WTC11 (cell line): ENCODE results near the gene SAMMSON. TPM values are rescaled to one million over a fixed set of nuclear protein-coding genes. Genes with fewer than 3 reads are reported as not detected.

Experiments used
- ATAC-seq: fragments of 200-7000 bp; cut with Tn5 transposase; 2 replicates; pipeline ENCODE4 v1.10.0; 2021; ENCODE audit warnings: mild to moderate bottlenecking, moderate library complexity
- Bru-seq: library from RNA; stranded (reverse); fragments of 400-500 nt; gene quantifications from one replicate; lab custom pipeline; 2021; lab: Mats Ljungman, UMichigan
- CTCF ChIA-PET: fragments of 300-600 bp; sonication (Branson Sonifier 250); formaldehyde crosslinking; loops from one replicate; lab custom pipeline; 2021; ENCODE audit warnings: antibody characterized with exemption; lab: Charles Lee
- POLR2A ChIA-PET: fragments of 350-600 bp; sonication (Branson Sonifier 250); formaldehyde crosslinking; loops from one replicate; lab custom pipeline; 2021; ENCODE audit warnings: antibody characterized with exemption; lab: Charles Lee
- DNase-seq: peaks from one replicate; pipeline ENCODE4 v3.0.0; 2021; ENCODE audit warnings: low spot score
- H3K27ac Mint-ChIP-seq: 2 replicates; pipeline ENCODE4 v1.8.0; 2021; ENCODE audit warnings: mixed read lengths
- H3K27me3 Mint-ChIP-seq: 2 replicates; pipeline ENCODE4 v1.8.0; 2021; ENCODE audit warnings: low read depth, mild to moderate bottlenecking, moderate library complexity, mixed read lengths
- H3K36me3 Mint-ChIP-seq: 2 replicates; pipeline ENCODE4 v1.8.0; 2021; ENCODE audit warnings: mixed read lengths
- H3K4me1 Mint-ChIP-seq: 2 replicates; pipeline ENCODE4 v1.8.0; 2022; ENCODE audit warnings: mixed read lengths
- H3K4me3 Mint-ChIP-seq: 2 replicates; pipeline ENCODE4 v1.8.0; 2021; ENCODE audit warnings: mild to moderate bottlenecking, moderate library complexity, mixed read lengths
- H3K9me3 Mint-ChIP-seq: 2 replicates; pipeline ENCODE4 v1.8.0; 2021; ENCODE audit warnings: mixed read lengths
- CREB1 ChIP-seq: sonication (generic); formaldehyde crosslinking; IDR thresholded peaks from 2 replicates; pipeline ENCODE4 v1.8.0; 2023; ENCODE audit warnings: mild to moderate bottlenecking, missing genetic modification reagents
- CREM ChIP-seq: sonication (generic); formaldehyde crosslinking; IDR thresholded peaks from 2 replicates; pipeline ENCODE4 v1.8.1; 2022; ENCODE audit warnings: mild to moderate bottlenecking, missing genetic modification reagents, moderate library complexity
- GTF2I ChIP-seq: fragments of 250-450 bp; sonication (Bioruptor Pico); conservative IDR thresholded peaks from 2 replicates; pipeline ENCODE4 v1.4.0; 2021; ENCODE audit warnings: mild to moderate bottlenecking
- TCF7 ChIP-seq: sonication (generic); formaldehyde crosslinking; IDR thresholded peaks from 2 replicates; pipeline ENCODE4 v1.8.0; 2022; ENCODE audit warnings: mild to moderate bottlenecking, low read depth, missing genetic modification reagents, moderate library complexity
- TEAD1 ChIP-seq: sonication (generic); formaldehyde crosslinking; IDR thresholded peaks from 2 replicates; pipeline ENCODE4 v1.8.0; 2022; ENCODE audit warnings: mild to moderate bottlenecking, missing genetic modification reagents
- ZNF232 ChIP-seq: sonication (generic); formaldehyde crosslinking; IDR thresholded peaks from 2 replicates; pipeline ENCODE4 v1.8.0; 2022; ENCODE audit warnings: mild to moderate bottlenecking, missing genetic modification reagents
- ZNF263 ChIP-seq: sonication (generic); formaldehyde crosslinking; IDR thresholded peaks from 2 replicates; pipeline ENCODE4 v1.8.1; 2022; ENCODE audit warnings: low read depth, mild to moderate bottlenecking, moderate library complexity, missing genetic modification reagents
- long read RNA-seq, 3 experiments: library from RNA in 1 of 3; library from capped mRNA in 1 of 3; library from polyadenylated mRNA in 1 of 3; unstranded in 2 of 3; stranded (forward) in 1 of 3; transcript quantifications; one replicate each; pipeline ENCODE4 v2.0.0, GENCODE V29; 2021
- total RNA-seq: library from RNA; stranded (reverse); gene quantifications from 3 replicates; pipeline ENCODE4 v1.2.3, GENCODE V29; 2021
- TF ChIP-seq, protein P1 (sequence below): sonication (generic); formaldehyde crosslinking; IDR thresholded peaks from 2 replicates; pipeline ENCODE4 v1.8.0; 2022; ENCODE audit warnings: mild to moderate bottlenecking, missing genetic modification reagents
- TF ChIP-seq, protein P2 (sequence below): sonication (generic); formaldehyde crosslinking; IDR thresholded peaks from 2 replicates; pipeline ENCODE4 v1.8.1; 2022; ENCODE audit warnings: low read depth, mild to moderate bottlenecking, moderate library complexity, missing genetic modification reagents, borderline replicate concordance
- TF ChIP-seq, protein P3 (sequence below): sonication (generic); formaldehyde crosslinking; IDR thresholded peaks from 2 replicates; pipeline ENCODE4 v1.8.1; 2023; ENCODE audit warnings: mild to moderate bottlenecking, missing genetic modification reagents, borderline replicate concordance
- TF ChIP-seq, protein P4 (sequence below): sonication (generic); formaldehyde crosslinking; conservative IDR thresholded peaks from 2 replicates; pipeline ENCODE4 v1.8.1; 2023; ENCODE audit warnings: mild to moderate bottlenecking, low read depth, missing genetic modification reagents, moderate library complexity
- TF ChIP-seq, protein P5 (sequence below): sonication (generic); formaldehyde crosslinking; IDR thresholded peaks from 2 replicates; pipeline ENCODE4 v1.8.0; 2023; ENCODE audit warnings: missing genetic modification reagents
- TF ChIP-seq, protein P6 (sequence below): fragments of 250-450 bp; sonication (Bioruptor Pico); IDR thresholded peaks from 2 replicates; pipeline ENCODE4 v1.9.0; 2021; ENCODE audit warnings: moderate library complexity, mild to moderate bottlenecking, inconsistent platforms, borderline replicate concordance
- TF ChIP-seq, protein P7 (sequence below): fragments of 250-450 bp; sonication (Bioruptor Pico); IDR thresholded peaks from 2 replicates; pipeline ENCODE4 v1.9.0; 2021; ENCODE audit warnings: mild to moderate bottlenecking

SAMMSON gene
- total RNA-seq (0.11 to 0.13 TPM (median 0.11 TPM) in 3 replicates), Bru-seq, nascent RNA (percentile 11 among the genes with signal in this experiment)
- long read RNA-seq, experiment 1: 0 reads
- long read RNA-seq, experiment 2: 0 reads
- long read RNA-seq, experiment 3: 0 reads

DNA sequence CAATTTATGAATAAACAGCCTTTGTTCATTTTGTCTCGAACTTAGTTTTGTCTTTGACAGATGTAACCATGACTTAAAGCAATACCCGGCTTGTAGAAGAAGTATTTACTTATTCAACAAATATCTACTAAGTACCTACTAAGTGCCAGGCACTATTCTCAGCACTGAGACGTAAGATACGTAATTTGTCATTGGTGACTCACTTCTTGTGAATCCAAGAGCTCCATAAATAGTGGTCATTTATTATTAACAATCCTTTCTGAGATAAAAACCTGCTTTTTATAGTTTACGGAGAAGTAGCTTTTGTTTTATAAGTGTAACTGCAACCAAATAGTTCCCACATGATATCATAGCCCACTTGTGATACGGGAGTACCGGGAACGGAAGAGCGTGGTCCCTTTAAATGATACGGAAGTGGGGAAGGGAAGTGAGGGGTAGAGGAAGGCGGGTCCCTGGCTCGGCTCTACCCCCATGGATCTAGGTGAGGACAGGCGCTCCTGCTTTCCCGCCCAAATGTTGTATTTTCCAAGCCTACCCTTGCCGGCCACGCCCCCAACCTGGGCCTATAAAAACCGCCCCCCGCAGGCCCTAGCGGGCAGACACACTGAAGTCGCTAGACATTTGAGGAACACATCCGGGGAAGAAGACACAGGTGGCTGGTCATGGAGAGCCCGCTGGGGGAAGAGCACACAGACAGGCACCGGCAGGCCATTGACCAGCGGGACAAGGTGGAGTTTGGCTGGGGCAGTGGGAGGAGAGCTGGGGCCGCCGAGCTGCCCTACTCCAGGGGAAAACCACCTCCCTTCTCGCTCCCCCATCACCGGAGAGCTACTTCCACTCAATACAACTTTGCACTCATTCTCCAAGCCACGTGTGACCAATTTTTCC is at the start of gene SAMMSON:
TSS of gene SAMMSON (plus strand) at position 594 of the 888 bp plus-strand sequence.
- H3K27ac Mint-ChIP-seq: peak within 1 kb of the TSS; percentile 71
- H3K9me3 Mint-ChIP-seq: no peaks in the 10 kb centered on the region
- no peak within 1 kb of the TSS for H3K4me3 Mint-ChIP-seq
- peaks cover 34% of the 10 kb centered on the region for H3K4me1 Mint-ChIP-seq
- DNase-seq (peak; percentile 52), ATAC-seq (peak; percentile 83)
- TF ChIP-seq, protein P1, sequence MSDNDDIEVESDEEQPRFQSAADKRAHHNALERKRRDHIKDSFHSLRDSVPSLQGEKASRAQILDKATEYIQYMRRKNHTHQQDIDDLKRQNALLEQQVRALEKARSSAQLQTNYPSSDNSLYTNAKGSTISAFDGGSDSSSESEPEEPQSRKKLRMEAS (CRISPR knock-in tag): 0 out of 2 replicates have a peak, but pooled peaks have one; percentile 44
- TF ChIP-seq ZNF232 (CRISPR knock-in tag) (no peak), ZNF263 (no peak)
- H3K36me3 Mint-ChIP-seq: no peaks in the 10 kb centered on the region
- ChIA-PET POLR2A (no interaction called here), CTCF (no interaction called here)
- H3K27me3 Mint-ChIP-seq: no peaks in the 10 kb centered on the region

DNA sequence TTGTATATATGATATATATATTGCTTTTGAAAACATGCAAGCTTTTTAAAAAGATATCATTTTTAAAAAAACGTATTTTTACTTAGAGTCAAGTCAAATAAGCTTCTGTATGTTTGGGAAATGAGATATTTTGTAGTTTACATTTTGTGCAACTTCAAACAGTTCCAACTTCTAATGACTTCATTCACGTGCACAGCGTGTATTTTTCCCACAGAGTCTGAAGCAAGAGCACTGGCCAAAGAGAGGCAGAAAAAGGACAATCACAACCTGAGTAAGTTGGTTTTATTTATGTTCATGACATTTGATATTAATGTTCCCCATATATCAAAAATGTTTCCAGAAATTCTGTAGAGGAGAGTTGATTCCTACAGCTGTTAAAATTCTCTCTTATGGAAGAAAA is 47.9 kb upstream of the SAMMSON start:
- no peak overlapping the region for H3K4me3 Mint-ChIP-seq
- POLR2A ChIA-PET: no interaction called here
- CTCF ChIA-PET: interaction anchor here (0.6 kb wide), 1 partner anchor 26 kb away, joined by 3 read pairs; no protein-coding TSS in a partner anchor
- DNase-seq (no peak), ATAC-seq (no peak)
- no peak for TF ChIP-seq CREM (CRISPR knock-in tag)
- TF ChIP-seq GTF2I (CRISPR knock-in tag): no peak
- TF ChIP-seq, protein P2, sequence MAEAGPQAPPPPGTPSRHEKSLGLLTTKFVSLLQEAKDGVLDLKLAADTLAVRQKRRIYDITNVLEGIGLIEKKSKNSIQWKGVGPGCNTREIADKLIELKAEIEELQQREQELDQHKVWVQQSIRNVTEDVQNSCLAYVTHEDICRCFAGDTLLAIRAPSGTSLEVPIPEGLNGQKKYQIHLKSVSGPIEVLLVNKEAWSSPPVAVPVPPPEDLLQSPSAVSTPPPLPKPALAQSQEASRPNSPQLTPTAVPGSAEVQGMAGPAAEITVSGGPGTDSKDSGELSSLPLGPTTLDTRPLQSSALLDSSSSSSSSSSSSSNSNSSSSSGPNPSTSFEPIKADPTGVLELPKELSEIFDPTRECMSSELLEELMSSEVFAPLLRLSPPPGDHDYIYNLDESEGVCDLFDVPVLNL: no peak
- no peak for TF ChIP-seq TEAD1 (CRISPR knock-in tag)
- TF ChIP-seq, protein P3, sequence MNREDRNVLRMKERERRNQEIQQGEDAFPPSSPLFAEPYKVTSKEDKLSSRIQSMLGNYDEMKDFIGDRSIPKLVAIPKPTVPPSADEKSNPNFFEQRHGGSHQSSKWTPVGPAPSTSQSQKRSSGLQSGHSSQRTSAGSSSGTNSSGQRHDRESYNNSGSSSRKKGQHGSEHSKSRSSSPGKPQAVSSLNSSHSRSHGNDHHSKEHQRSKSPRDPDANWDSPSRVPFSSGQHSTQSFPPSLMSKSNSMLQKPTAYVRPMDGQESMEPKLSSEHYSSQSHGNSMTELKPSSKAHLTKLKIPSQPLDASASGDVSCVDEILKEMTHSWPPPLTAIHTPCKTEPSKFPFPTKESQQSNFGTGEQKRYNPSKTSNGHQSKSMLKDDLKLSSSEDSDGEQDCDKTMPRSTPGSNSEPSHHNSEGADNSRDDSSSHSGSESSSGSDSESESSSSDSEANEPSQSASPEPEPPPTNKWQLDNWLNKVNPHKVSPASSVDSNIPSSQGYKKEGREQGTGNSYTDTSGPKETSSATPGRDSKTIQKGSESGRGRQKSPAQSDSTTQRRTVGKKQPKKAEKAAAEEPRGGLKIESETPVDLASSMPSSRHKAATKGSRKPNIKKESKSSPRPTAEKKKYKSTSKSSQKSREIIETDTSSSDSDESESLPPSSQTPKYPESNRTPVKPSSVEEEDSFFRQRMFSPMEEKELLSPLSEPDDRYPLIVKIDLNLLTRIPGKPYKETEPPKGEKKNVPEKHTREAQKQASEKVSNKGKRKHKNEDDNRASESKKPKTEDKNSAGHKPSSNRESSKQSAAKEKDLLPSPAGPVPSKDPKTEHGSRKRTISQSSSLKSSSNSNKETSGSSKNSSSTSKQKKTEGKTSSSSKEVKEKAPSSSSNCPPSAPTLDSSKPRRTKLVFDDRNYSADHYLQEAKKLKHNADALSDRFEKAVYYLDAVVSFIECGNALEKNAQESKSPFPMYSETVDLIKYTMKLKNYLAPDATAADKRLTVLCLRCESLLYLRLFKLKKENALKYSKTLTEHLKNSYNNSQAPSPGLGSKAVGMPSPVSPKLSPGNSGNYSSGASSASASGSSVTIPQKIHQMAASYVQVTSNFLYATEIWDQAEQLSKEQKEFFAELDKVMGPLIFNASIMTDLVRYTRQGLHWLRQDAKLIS: no peak
- TF ChIP-seq CREB1: no peak
- no peaks in the 10 kb centered on the region for H3K9me3 Mint-ChIP-seq
- peaks cover 22% of the 10 kb centered on the region for H3K4me1 Mint-ChIP-seq
- H3K36me3 Mint-ChIP-seq: no peaks in the 10 kb centered on the region
- H3K27ac Mint-ChIP-seq: no peak overlapping the region
- no peaks in the 10 kb centered on the region for H3K27me3 Mint-ChIP-seq

DNA sequence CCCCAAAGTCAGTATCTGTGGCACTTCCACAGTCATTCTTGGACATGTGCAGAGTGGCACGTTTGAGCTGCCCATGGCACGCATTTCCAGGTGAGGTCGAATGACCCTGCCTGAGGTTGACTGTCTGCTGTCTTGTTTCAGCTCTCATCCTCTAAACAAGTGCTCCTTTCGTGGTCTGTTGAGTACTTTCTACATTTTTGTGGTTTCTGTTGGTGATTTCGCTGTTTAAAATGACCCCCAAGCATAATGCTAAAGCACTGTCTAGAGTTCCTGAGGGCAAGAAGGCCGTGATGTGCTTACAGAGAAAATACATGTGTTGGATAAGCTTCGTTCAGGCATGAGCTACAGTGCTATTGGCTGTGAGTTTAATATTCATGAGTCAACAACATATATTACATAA is 40.0 kb upstream of the SAMMSON start:
- H3K4me3 Mint-ChIP-seq: no peak overlapping the region
- 0 out of 2 replicates have a peak, but pooled peaks cover 2% of the 10 kb centered on the region for H3K4me1 Mint-ChIP-seq
- ATAC-seq: no peak
- H3K27ac Mint-ChIP-seq: no peak overlapping the region
- no peaks in the 10 kb centered on the region for H3K9me3 Mint-ChIP-seq
- H3K27me3 Mint-ChIP-seq: no peaks in the 10 kb centered on the region
- CTCF ChIA-PET: no interaction called here
- POLR2A ChIA-PET: no interaction called here
- no peaks in the 10 kb centered on the region for H3K36me3 Mint-ChIP-seq
- DNase-seq: no peak
- TF ChIP-seq CREM (CRISPR knock-in tag): no peak
- TF ChIP-seq, protein P4, sequence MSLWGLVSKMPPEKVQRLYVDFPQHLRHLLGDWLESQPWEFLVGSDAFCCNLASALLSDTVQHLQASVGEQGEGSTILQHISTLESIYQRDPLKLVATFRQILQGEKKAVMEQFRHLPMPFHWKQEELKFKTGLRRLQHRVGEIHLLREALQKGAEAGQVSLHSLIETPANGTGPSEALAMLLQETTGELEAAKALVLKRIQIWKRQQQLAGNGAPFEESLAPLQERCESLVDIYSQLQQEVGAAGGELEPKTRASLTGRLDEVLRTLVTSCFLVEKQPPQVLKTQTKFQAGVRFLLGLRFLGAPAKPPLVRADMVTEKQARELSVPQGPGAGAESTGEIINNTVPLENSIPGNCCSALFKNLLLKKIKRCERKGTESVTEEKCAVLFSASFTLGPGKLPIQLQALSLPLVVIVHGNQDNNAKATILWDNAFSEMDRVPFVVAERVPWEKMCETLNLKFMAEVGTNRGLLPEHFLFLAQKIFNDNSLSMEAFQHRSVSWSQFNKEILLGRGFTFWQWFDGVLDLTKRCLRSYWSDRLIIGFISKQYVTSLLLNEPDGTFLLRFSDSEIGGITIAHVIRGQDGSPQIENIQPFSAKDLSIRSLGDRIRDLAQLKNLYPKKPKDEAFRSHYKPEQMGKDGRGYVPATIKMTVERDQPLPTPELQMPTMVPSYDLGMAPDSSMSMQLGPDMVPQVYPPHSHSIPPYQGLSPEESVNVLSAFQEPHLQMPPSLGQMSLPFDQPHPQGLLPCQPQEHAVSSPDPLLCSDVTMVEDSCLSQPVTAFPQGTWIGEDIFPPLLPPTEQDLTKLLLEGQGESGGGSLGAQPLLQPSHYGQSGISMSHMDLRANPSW: no peak
- TF ChIP-seq, protein P2: no peak
- TF ChIP-seq, protein P5, sequence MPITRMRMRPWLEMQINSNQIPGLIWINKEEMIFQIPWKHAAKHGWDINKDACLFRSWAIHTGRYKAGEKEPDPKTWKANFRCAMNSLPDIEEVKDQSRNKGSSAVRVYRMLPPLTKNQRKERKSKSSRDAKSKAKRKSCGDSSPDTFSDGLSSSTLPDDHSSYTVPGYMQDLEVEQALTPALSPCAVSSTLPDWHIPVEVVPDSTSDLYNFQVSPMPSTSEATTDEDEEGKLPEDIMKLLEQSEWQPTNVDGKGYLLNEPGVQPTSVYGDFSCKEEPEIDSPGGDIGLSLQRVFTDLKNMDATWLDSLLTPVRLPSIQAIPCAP (CRISPR knock-in tag): no peak
- no peak for TF ChIP-seq TCF7 (CRISPR knock-in tag)
- TF ChIP-seq, protein P6, sequence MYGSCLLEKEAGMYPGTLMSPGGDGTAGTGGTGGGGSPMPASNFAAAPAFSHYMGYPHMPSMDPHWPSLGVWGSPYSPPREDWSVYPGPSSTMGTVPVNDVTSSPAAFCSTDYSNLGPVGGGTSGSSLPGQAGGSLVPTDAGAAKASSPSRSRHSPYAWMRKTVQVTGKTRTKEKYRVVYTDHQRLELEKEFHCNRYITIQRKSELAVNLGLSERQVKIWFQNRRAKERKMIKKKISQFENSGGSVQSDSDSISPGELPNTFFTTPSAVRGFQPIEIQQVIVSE (CRISPR knock-in tag): no peak
- TF ChIP-seq TEAD1 (CRISPR knock-in tag): no peak
- TF ChIP-seq, protein P7, sequence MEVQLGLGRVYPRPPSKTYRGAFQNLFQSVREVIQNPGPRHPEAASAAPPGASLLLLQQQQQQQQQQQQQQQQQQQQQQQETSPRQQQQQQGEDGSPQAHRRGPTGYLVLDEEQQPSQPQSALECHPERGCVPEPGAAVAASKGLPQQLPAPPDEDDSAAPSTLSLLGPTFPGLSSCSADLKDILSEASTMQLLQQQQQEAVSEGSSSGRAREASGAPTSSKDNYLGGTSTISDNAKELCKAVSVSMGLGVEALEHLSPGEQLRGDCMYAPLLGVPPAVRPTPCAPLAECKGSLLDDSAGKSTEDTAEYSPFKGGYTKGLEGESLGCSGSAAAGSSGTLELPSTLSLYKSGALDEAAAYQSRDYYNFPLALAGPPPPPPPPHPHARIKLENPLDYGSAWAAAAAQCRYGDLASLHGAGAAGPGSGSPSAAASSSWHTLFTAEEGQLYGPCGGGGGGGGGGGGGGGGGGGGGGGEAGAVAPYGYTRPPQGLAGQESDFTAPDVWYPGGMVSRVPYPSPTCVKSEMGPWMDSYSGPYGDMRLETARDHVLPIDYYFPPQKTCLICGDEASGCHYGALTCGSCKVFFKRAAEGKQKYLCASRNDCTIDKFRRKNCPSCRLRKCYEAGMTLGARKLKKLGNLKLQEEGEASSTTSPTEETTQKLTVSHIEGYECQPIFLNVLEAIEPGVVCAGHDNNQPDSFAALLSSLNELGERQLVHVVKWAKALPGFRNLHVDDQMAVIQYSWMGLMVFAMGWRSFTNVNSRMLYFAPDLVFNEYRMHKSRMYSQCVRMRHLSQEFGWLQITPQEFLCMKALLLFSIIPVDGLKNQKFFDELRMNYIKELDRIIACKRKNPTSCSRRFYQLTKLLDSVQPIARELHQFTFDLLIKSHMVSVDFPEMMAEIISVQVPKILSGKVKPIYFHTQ (CRISPR knock-in tag): no peak
